GM12864 (cell line): ENCODE measurements around the gene POC1A.

ENCODE experiments used
- DNase-seq: peaks from one replicate; pipeline ENCODE4 v3.0.0-alpha.2; 2011; ENCODE audit warnings: low read depth
- H3K4me3 ChIP-seq: 2 replicates; pipeline ENCODE4 v1.5.1; 2011; ENCODE audit warnings: mild to moderate bottlenecking, low read depth, low read length, control low read depth
- CTCF ChIP-seq: IDR thresholded peaks from 2 replicates; pipeline ENCODE4 v1.5.1; 2011; ENCODE audit warnings: low read depth, mild to moderate bottlenecking, moderate library complexity, low read length, control low read depth, inconsistent platforms; ENCODE audit errors: missing control alignments

The POC1A gene

GRCh38 chr3:52193065-52193464, 38.8 kb upstream of the POC1A start:
- no peak for TF ChIP-seq CTCF
- DNase-seq: no peak
- no peak overlapping the region for H3K4me3 ChIP-seq

- H3K4me3 ChIP-seq: no peak overlapping the region
- TF ChIP-seq CTCF: no peak
These were observed 37.4 kb upstream of the POC1A start for GRCh38 chr3:52191663-52192062.

GRCh38 chr3:52190294-52191074, 36.3 kb upstream of the POC1A start:
- H3K4me3 ChIP-seq: no peak overlapping the region
- no peak for DNase-seq
- TF ChIP-seq CTCF: no peak

More at GRCh38 chr3:52191663-52192062, 37.4 kb upstream of the POC1A start:
- no peak for DNase-seq

- TF ChIP-seq CTCF: no peak
- no peak for DNase-seq
- H3K4me3 ChIP-seq: no peak overlapping the region
These were observed 34.3 kb upstream of the POC1A start for GRCh38 chr3:52188556-52188955.

GRCh38 chr3:52186729-52187128, 32.5 kb upstream of the POC1A start:
- TF ChIP-seq CTCF: no peak
- DNase-seq: no peak
- no peak overlapping the region for H3K4me3 ChIP-seq

GRCh38 chr3:52185837-52186236, 31.6 kb upstream of the POC1A start:
- H3K4me3 ChIP-seq: no peak overlapping the region
- no peak for DNase-seq
- TF ChIP-seq CTCF: no peak

- no peak for TF ChIP-seq CTCF
- H3K4me3 ChIP-seq: no peak overlapping the region
- no peak for DNase-seq
These were observed 31.1 kb upstream of the POC1A start for GRCh38 chr3:52185311-52185710.
